Hematopoietic multipotent progenitor cell (in vitro differentiated cells): ENCODE data around the gene FBXL2. TPM values are rescaled to one million over a fixed set of nuclear protein-coding genes. Genes with fewer than 3 reads are reported as not detected.

Experiments
- DNase-seq, 3 donors: peaks; one replicate each; pipeline ENCODE4 v3.0.0-alpha.2; 2011 to 2015; ENCODE audit warnings: low read depth in 2 of 3, low spot score in 2 of 3
- total RNA-seq: library from RNA; depleted of rRNA; stranded (reverse); fragments of >200 nt; gene quantifications from one replicate; pipeline ENCODE4 v1.2.3, GENCODE V29; 2012

The FBXL2 gene
- total RNA-seq, 1 donor: 1.9 TPM

DNA sequence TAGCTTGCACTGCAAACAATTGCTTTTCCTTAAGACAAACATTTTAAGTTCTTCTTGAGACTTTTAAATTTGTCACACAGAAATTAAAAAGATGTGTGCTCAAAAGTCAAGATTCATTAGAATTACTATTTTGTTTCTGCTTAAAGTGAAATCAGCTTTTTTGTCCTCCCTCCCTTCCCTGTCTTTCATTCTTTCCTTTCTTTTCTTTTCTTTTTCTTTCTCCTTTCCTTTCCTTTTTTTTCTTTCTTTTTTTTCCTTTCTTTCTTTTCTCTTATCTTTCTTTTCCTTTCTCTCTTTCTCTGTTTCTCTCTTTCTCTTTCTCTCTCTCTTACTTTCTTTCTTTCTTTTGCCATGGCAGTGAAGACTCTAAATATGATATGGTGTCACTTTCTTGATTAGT lies 37.8 kb downstream of the FBXL2 start:
- DNase-seq: no peak

DNA sequence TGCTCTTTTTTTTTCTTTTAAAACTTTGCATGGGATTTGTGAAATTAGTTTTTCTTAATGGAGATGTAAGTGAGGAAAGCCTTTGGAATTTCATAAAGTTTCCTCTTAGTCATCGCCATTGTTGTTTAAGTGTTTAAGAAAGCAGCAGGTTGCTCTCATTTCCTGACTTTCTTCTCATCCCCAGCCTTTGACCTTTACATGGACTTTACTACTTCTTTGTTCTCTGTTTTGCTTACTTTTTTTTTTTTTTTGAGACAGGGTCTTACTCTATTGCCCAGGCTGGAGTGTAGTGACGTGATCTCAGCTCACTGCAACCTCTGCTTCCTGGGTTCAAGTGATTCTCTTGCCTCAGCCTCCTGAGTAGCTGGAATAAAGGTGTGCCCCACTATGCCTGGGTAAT lies 38.6 kb downstream of the FBXL2 start:
- DNase-seq: no peak

DNA sequence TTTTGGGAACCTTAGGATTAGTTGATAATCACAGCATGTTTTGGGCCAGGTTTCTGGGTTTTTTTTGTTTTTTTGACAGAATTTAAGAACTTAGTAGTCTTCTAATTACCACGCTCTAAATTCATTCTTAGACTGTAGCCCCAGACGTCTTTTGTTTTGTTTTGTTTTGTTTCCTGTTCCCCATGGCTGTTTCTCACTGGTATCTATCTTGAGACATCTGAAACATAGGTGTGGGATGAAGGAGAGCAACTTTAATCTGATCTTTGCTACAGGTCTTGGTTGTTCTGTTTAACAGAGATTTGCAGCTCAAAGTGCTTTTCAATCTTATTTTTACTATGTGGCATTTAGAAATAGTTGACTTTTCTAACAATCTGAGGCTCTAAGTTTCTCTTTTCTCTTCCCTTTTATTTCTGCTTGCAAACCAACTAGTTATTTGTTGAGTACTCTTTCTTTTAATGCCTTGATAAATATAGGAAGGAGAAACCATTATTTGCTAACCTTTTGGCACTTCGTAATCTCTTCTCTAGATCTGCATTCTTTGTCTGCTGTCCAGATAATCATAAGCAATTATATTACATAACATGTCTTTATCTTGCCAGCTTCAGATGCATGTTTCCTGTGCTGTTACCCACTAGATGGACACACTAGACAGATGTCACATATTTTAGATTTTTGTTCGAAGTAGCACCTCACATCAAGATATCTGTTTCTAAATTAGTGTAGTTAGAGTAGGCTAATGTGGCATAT lies 40.9 kb downstream of the FBXL2 start:
- DNase-seq: peak in 2 of 3 donors; percentile 14 to 61

DNA sequence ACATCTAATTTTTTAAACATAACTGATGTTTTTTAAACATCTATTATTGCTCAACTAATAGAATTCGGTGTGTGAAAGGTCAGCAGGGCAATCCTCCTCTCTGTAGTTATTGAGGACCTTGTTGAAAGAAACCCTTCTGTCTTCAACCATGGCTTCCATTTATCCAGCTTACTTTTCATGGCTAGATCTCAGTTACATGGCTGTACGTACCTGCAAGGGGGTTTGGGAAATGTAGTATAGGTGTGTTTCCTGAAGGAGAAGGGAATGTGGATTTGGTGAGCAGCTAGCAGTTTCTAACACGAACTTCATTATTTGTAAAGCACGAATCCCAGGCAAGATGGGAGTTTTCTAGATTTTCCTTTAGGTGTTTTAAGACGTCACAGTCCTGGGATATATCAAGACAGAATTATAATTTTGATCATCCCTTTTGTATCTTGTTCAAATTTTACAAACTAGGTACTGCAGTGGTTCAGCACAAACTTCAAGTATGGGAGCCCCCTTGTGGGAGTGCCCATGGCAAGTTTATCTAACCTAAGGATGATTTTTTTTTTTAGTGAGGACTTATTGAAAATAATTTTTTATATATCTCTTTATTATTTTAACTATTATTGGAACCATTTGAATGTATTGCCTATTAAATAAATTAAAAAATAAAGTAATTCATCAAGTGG lies 41.6 kb downstream of the FBXL2 start:
- DNase-seq: peak in 2 of 3 donors; percentile 15 to 33

DNA sequence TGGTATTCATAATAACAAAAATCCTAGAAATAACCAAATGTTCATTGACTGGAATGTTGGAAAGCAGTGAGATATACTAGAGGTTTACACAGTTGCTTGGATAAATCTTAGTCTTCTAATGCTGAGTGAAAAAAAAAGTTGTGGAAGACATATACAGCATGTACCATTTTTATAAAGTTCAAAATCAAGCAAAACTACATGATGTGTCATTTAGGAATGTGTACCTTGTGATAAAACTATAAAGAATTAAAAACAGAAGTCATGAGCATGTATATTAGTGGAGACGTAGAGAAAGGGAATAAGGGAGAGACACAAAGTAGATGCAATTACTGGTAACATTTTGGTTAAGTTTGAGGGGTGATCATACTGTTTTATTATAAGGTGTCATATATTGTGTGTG lies 45.2 kb downstream of the FBXL2 start:
- no peak for DNase-seq

DNA sequence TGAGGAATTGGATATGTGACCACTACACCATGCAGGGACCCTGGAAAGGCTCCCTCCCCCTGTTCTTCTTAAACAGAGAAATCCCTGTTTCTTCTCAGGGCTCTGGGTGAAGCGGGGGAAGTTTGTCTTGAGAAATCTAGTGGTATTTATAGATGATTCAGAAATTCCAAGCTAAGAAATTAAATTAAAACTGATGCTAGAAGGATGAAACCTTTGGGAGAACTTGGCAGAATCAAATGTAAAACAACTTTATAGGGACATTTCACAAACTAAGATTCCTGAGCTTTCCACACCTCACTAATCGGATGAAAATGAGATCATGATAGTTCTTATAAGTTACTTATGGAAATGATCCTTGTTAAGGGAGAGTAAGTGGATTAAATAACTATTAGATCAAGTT lies 54.2 kb downstream of the FBXL2 start:
- no peak for DNase-seq

DNA sequence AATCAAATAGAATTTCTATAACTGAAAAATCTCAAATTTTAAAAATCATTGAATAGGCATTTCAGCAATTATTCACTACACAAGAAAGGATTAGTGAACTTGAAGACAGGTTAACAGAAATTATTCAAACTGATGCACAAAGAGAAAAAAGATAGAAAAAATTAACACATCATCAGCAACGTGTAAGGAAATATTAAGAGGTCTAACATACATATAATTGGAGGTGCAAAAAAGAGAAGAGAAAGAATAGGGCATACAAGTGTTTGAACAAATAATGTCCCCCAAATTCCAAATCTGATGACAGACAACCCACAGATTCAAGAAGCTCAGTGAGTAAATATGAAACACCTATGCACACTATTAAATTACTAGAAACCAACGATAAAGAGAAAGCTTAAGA lies 57.1 kb downstream of the FBXL2 start:
- no peak for DNase-seq

DNA sequence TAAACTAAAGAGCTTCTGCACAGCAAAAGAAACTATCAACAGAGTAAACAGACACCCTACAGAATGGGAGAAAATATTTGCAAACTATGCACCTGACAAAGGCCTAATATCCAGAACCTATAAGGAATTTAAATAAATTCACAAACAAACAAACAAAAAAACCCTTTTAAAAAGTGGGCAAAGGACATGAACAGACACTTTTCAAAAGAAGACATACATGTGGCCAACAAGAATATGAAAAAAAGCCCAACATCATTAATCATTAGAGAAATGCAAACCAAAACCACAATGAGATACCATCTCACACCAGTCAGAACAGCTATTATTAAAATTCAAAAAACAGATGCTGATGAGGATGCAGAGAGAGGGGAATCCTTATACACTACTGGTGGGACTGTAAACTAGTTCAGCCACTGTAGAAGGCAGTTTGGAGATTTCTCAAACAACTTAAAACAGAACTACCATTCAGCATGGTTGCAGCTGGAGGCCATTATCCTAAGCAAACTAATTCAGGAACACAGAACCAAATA lies 61.8 kb downstream of the FBXL2 start:
- peak in 1 of 3 donors; percentile 12 for DNase-seq

DNA sequence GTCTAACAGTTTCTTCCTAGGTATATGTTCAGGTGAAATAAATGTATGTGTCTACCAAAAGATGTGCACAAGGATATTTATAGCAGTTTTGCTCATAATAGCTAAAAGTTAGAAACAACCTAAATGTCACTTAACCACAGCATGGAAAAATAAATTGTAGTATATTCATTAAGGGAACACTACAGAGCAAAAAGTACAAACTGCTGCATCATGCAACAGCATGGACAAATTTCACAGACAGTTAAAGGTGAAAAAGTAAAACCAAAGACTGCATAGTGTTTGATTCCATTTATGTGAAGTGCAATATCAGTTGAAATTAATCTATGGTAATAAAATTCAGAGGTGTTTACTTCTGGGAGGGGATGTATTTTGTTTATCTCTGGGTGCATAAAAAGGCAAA lies 62.5 kb downstream of the FBXL2 start:
- no peak for DNase-seq

DNA sequence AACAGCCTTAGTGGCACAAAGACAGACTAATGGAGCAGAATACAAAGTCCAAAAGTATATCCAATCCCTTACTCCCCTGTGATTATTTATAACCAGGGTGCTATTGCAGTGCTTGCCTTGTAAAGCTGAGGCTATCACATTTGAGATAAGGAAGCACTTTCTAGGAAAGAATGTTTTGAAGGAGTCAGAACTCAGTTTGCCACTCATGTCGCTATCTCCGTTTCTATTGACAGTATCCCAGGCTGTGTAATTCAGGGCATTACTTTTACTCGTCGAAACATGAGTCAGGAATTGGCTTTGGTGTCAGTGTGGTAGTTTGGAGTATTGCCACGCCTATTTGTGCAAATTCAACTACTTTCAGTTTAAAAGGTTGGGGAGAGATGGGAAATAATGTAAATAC lies 78.4 kb downstream of the FBXL2 start:
- no peak for DNase-seq

DNA sequence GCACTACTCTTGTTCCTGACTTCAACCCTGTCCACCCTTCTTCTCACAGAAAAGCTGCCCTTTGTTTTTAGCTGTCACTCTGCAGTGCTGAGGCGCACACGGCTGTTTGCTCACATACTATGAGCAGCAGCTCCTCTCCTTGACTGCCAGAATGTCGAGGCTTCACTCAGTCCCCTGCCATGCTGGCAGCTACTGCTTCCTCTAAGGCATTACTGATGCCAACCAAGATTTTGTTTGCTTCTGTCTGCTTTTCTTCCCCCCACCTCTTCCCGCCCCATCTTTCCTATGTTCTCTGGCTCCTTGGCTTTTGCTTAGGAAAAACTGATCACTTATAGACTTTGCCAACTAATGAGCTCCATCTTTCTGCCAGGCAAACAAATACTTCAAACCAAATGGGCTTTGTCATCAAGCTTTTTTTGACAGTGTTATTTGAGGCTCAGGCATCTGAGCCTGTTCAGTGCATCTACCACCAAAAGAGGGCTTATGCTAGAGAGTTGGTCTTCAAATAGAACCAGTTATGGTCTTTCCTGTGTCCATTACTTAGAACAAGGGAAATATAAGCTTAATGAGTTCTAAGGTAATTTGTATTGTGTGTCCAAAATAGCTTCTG lies 81.0 kb downstream of the FBXL2 start:
- DNase-seq: no peak

DNA sequence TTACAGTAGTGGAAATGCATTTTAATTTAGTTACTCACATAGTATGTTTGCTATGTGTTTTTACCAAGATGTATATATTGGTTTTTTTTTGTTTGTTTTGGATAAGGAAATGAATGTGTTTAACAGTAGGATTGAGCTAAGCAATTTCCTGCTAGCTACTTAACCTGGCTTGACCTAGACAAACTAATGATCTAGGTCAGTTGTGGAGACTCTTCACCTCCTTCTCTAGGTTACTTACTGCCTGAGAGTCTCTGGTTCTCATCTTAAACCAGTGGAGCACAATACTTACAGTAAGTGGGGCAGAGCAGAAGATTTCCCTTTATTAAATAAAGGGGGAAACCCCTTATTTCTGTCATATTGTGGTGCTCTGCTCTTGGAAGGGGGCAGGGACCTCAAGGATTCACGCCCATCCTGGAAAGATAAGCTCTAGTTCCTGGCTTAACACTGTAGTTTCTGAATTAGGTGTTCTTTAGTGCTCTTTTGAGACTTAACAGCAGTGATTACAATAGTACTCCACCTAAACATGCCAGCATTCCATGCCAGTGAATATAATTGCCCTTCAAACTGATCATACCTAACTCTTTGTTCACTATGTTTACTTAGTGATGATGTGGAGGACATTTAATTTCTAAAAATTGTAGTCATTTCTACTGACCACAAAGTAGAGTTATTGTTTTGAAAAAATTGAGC lies 83.0 kb downstream of the FBXL2 start:
- DNase-seq: no peak

DNA sequence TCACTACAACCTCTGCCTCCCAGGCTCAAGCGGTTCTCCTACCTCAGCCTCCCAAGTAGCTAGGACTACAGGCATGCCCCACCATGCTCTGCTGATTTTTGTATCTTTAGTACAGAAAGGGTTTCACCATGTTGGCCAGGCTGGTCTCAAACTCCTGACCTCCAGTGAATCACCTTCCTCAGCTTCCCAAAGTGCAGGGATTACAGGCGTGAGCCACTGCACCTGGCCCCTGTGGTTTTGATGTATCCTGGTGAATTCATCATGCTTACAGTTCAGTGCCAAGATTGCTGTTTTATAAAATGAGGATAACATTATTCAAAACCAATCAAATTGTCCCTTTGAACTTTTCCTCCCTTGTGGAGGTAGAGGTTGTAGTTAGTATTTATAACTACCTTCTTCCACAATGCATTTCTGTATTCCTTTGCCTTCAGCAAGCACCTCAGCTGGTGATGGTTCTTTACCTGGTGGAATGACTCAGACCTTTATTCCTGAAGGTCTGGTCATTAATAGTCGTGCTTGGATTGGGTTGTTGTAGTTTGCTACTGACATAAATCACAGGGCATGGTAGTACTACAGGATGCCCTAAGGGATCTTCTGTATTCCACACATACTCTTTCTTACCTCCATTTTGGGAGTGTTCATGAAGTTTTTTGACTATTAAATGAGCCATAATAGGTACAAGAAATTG lies 86.0 kb downstream of the FBXL2 start:
- no peak for DNase-seq

DNA sequence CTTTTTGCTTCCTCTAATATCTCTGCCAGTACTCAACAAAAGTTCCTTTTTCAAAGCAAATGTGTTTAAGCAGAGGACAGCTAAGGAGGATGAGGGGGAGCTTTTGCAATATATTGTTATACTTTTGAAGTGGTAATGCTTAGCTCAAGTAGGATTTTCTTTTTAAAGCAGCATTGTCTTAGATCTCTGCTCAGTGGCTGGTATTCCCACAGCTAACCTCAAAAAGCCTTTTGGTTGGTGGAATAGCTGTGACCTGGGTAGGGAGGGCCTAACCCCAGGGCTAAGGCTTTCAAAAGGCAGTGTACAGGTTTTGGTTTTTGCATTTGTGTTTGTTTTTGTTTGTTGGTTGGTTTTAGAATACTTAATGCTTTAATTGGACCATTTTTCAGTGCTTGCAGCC lies 86.8 kb downstream of the FBXL2 start:
- DNase-seq: no peak

DNA sequence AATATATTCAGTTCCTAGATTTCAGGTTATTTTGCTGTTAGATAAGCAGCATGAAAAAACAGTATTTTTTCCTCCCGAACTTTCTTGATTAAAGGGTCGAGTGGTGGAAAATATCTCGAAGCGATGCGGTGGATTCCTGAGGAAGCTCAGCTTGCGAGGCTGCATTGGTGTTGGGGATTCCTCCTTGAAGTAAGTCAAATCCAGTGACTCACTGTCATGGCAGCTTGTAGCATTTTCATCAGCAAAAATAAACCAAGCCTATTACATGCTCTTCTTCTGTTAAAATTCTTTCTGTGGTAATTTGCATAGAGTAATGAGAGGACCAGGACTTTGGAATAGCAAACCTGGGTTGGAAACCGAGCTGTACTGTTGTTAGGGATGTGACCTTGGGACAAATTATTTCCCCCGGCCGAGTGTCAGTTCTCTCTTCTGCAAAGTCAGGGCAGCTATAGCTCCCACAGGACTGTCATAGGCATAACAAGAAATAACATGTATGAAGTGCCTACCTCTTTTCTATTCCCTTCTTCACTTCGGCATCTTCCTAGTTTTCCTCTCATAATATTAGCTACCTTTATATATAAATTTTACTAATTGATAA lies 87.4 kb downstream of the FBXL2 start:
- no peak for DNase-seq

DNA sequence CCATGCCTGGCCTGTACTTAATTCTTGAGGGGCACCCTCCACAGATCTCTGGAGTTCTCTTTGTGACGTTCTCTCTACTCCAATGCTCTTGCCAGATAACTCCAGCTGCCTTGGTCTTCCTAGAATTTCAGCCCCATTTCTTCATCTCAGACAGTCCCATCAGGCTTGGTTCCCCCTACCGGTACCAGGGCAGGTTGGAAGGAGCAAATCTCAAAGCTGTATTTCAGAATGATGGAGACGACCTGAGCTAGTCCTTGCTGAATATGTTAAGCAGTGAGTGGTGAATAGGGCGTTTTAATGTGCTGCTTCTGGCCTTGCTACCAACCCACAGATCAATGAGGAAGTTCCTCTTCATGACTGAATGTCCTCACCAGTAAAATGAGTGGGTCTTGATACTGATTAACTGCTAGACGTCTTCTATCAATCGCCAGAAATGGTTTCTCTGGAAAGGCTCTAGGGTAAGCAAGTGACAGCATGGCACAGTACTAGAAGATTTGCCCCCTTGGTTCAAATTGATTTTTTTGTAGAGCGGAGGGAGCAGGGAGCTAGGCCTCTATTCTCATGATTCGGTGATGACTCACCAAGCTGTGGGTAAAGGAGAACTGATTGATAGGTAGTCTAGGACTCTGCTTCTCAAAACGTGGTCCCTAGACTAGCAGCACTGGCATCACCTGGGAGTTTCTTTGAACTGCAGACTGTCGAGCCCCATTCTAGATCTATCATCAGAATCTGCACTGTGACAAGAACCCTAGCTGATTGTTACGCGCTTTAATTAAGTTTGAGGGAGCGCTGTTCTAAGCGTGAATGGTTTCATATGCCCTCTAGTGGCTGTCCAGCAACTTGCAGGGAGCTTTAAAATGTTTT lies 95.2 kb downstream of the FBXL2 start:
- DNase-seq: peak; percentile 9 to 68 (median 50)

DNA sequence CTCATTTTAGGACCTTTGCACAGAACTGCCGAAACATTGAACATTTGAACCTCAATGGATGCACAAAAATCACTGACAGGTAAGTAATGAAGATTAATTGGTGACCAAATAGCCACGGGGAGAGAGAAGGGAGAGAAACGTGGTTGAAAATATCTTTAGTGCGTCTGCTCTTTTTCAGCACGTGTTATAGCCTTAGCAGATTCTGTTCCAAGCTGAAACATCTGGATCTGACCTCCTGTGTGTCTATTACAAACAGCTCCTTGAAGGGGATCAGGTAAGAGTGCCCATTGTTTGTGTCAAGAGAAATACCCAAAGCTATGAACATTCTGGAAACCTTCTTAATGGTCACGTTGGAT lies 95.8 kb downstream of the FBXL2 start:
- no peak for DNase-seq

DNA sequence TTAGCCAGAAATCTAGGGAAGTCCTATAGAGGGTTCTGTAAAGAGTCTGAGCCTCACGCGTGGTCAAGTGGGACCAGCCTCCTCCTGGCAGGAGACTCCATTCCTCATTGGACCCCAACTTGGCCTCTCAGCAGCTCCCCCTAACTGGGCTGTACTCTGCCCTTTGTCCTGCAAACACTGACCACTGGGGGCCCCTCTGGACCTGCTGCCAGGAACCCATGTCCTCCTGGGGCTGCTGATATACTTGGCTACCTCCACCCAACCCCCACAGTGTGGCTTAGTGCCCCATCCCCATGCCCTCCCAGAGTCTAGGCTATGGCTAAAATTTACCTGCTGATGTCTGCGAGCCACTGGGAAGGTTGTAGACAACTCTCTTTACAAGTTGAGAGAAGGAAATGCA lies 100.2 kb downstream of the FBXL2 start:
- no peak for DNase-seq

DNA sequence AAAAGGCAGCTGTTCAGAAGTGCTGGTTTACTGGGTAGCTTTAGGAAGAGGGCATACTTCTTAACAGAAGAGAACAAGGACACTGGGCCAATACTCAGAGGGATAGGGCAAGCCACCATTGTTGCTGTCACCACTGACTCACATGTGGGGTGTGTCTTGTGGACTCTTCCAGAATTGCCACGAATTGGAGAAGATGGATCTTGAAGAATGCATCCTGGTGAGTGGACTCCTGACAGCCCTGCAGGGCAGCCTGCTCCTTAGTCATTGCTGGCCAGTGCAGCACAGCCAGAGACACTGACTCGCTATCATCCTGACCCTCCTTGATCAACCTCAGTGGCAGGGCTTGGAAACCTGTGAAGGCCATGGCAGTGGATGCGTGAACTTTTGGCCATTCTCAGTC lies 100.7 kb downstream of the FBXL2 start:
- no peak for DNase-seq
